HCT116 (cell line): ENCODE data around the gene C1orf105. TPM values are rescaled to one million over a fixed set of nuclear protein-coding genes. Genes with fewer than 3 reads are reported as not detected.
A peak's percentile ranks its signal among the peaks of the same experiment; 100 is the strongest.

ENCODE experiments used
- ATAC-seq: fragments of 200-7000 bp; cut with Tn5 transposase; 2 replicates; pipeline ENCODE4 v1.9.1; 2020; ENCODE audit warnings: mild to moderate bottlenecking, moderate library complexity
- BruUV-seq: library from RNA; stranded (reverse); fragments of 400-500 nt; replicated peaks from 2 replicates; lab custom pipeline; 2021; lab: Mats Ljungman, UMichigan
- CTCF ChIA-PET: fragments of 300-600 bp; sonication (Branson Sonifier 250); formaldehyde crosslinking; loops from one replicate; lab custom pipeline; 2021; ENCODE audit warnings: antibody characterized with exemption; lab: Charles Lee
- POLR2A ChIA-PET: fragments of 300-600, 350-600 bp; sonication (Branson Sonifier 250); formaldehyde crosslinking; loops from one replicate; lab custom pipeline; 2021; ENCODE audit warnings: antibody characterized with exemption; lab: Charles Lee
- RAD21 ChIA-PET, 2 experiments: fragments of 300-600 bp; sonication (Branson Sonifier 250); formaldehyde crosslinking; loops; one replicate each; lab custom pipeline; 2023; ENCODE audit warnings: low total read pairs in 2 of 2; ENCODE audit not compliant: uncharacterized antibody in 2 of 2, unreplicated experiment in 2 of 2, low non-redundant PET in 1 of 2; lab: Charles Lee
- DNase-seq: peaks from one replicate; pipeline ENCODE4 v3.0.0-alpha.2; 2010; ENCODE audit warnings: low read depth, low spot score
- H2AFZ ChIP-seq: fragments of 200-600 bp; shearing (Covaris generic), sonication (generic); 2 replicates; pipeline ENCODE4 v1.6.1; 2017; ENCODE audit warnings: low read depth, mixed run types, mixed read lengths, antibody characterized with exemption, low read length; ENCODE audit not compliant: poor library complexity, severe bottlenecking
- H3K27ac ChIP-seq: 2 replicates; pipeline ENCODE4 v1.5.1; 2012; ENCODE audit warnings: low read depth, low read length
- H3K27me3 ChIP-seq: fragments of 200-600 bp; sonication (generic); 2 replicates; pipeline ENCODE4 v1.6.1; 2016; ENCODE audit warnings: mixed run types, low read length, mixed read lengths; ENCODE audit not compliant: insufficient read depth
- H3K36me3 ChIP-seq, 2 experiments: fragments of 200-500 bp in 1 of 2; fragments of 200-600 bp in 1 of 2; sonication (Bioruptor generic) in 1 of 2; sonication (generic) in 1 of 2; 2 replicates each; pipeline versions ENCODE4 v1.5.1 to v1.6.1; 2014 to 2016; ENCODE audit warnings: low read length in 2 of 2, inconsistent platforms in 1 of 2, mixed read lengths in 1 of 2, mixed run types in 1 of 2; ENCODE audit not compliant: insufficient read depth in 2 of 2, control insufficient read depth in 1 of 2
- H3K4me1 ChIP-seq, 2 experiments: fragments of 200-600 bp in 1 of 2; sonication (generic) in 1 of 2; 2 replicates each; pipeline versions ENCODE4 v1.5.1 to v1.6.1; 2012 to 2017; ENCODE audit warnings: low read length in 2 of 2, inconsistent platforms in 1 of 2, mild to moderate bottlenecking in 1 of 2, mixed read lengths in 1 of 2, mixed run types in 1 of 2, moderate library complexity in 1 of 2; ENCODE audit not compliant: insufficient read depth in 2 of 2, control insufficient read depth in 1 of 2
- H3K4me2 ChIP-seq: fragments of 200-600 bp; sonication (generic); 2 replicates; pipeline ENCODE4 v1.6.1; 2017; ENCODE audit warnings: mixed run types, low read length, mixed read lengths
- H3K4me3 ChIP-seq, 2 experiments: fragments of 200-600 bp in 1 of 2; sonication (generic) in 1 of 2; replicated peaks in 1 of 2; 2 replicates each; pipeline ENCODE4 v1.5.1; 2011 to 2016; ENCODE audit warnings: low read length in 2 of 2, control low read depth in 1 of 2, low read depth in 1 of 2, mild to moderate bottlenecking in 1 of 2, mixed read lengths in 1 of 2, mixed run types in 1 of 2
- H3K79me2 ChIP-seq: fragments of 200-600 bp; sonication (generic); 2 replicates; pipeline ENCODE4 v1.6.1; 2017; ENCODE audit warnings: mild to moderate bottlenecking, mixed run types, low read length, moderate library complexity, mixed read lengths; ENCODE audit not compliant: insufficient read depth
- H3K9ac ChIP-seq: fragments of 200-600 bp; sonication (generic); 2 replicates; pipeline ENCODE4 v1.6.1; 2016; ENCODE audit warnings: low read length, mixed read lengths
- H3K9me2 ChIP-seq: fragments of 200-600 bp; sonication (generic), shearing (Covaris generic); 2 replicates; pipeline ENCODE4 v1.6.1; 2017; ENCODE audit warnings: mixed run types, mild to moderate bottlenecking, moderate library complexity; ENCODE audit not compliant: insufficient read depth
- H3K9me3 ChIP-seq, 2 experiments: fragments of 200-500 bp in 1 of 2; fragments of 200-600 bp in 1 of 2; sonication (Bioruptor generic) in 1 of 2; sonication (generic) in 1 of 2; 2 replicates each; pipeline ENCODE4 v1.6.1; 2014 to 2017; ENCODE audit warnings: low read length in 2 of 2, mixed read lengths in 2 of 2, inconsistent platforms in 1 of 2, low read depth in 1 of 2, mild to moderate bottlenecking in 1 of 2, mixed run types in 1 of 2, moderate library complexity in 1 of 2; ENCODE audit not compliant: control insufficient read depth in 1 of 2, insufficient read depth in 1 of 2
- H4K20me1 ChIP-seq: fragments of 200-600 bp; sonication (generic), shearing (Covaris generic); 2 replicates; pipeline ENCODE4 v1.6.1; 2017; ENCODE audit warnings: mixed run types, mild to moderate bottlenecking, moderate library complexity; ENCODE audit not compliant: insufficient read depth
- CTCF ChIP-seq, 3 experiments: fragments of 200-600 bp in 1 of 3; sonication (generic) in 1 of 3; IDR thresholded peaks in 2 of 3; conservative IDR thresholded peaks in 1 of 3; 2 replicates each; pipeline ENCODE4 v1.5.1; 2012 to 2017; ENCODE audit warnings: low read depth in 2 of 3, low read length in 2 of 3, antibody characterized with exemption in 1 of 3, borderline replicate concordance in 1 of 3, control low read depth in 1 of 3, mild to moderate bottlenecking in 1 of 3, mixed read lengths in 1 of 3, mixed run types in 1 of 3, moderate library complexity in 1 of 3; ENCODE audit not compliant: insufficient read depth in 1 of 3
- EGR1 ChIP-seq: IDR thresholded peaks from 2 replicates; pipeline ENCODE4 v1.6.1; 2012; ENCODE audit warnings: low read depth
- SP1 ChIP-seq: IDR thresholded peaks from 2 replicates; pipeline ENCODE4 v1.6.1; 2012; ENCODE audit warnings: low read depth
- SRF ChIP-seq: IDR thresholded peaks from 2 replicates; pipeline ENCODE4 v1.6.1; 2012; ENCODE audit warnings: low read depth
- TCF7L2 ChIP-seq: IDR thresholded peaks from 2 replicates; pipeline ENCODE4 v1.7.0; 2011; ENCODE audit warnings: borderline replicate concordance, inconsistent platforms; ENCODE audit not compliant: insufficient read depth, insufficient read length; ENCODE audit errors: extremely low read depth
- ZFX ChIP-seq: fragments of 450-650 bp; IDR thresholded peaks from 2 replicates; pipeline ENCODE4 v1.6.1; 2017
- intact Hi-C: fragments of 100-400 bp; cut with micrococcal nuclease; formaldehyde crosslinking; loops from 2 replicates; pipeline ENCODE4 v1.10.0; 2022
- total RNA-seq: library from RNA; stranded (reverse); gene quantifications from one replicate; pipeline ENCODE4 v1.2.1, GENCODE V29; 2021; ENCODE audit not compliant: unreplicated experiment

C1orf105 gene
- total RNA-seq, 1 experiment from 2014 or later: not detected

DNA sequence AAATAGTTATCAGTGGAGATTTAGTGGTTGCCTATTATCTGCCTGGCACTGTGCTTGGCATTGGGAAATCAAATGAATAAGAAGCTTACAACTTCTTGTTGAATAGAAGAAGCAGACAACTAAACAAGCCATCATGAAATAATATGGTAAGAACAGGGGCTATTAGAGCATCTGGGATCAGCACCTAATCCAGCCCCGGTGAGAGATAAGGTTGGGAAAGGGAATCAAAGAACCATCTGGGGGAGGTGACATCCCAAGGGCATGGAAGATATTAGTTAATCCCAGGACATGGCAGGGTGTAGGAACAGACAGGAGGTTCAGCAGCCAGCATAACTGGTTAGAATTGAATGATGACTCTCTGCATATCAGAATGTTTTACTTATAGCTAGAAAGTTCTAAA lies 76.2 kb downstream of the C1orf105 start:
- peak overlapping the region; percentile 30; the same call in 1 of the 2 replicates for H3K4me2 ChIP-seq

More for the DNA sequence above, 76.2 kb downstream of the C1orf105 start:
- POLR2A ChIA-PET: interaction anchor here (1.1 kb wide), 1 partner anchor 36 kb away, joined by 4 read pairs; the partner anchor contains the start of gene SUCO
- Histone ChIP-seq H3K27ac (no peak overlapping the region), H3K79me2 (no peaks in the 10 kb centered on the region), H4K20me1 (no peaks in the 10 kb centered on the region), H3K9ac (no peak overlapping the region), H3K27me3 (no peaks in the 10 kb centered on the region), H2AFZ (no peak overlapping the region), H3K4me1 (peaks cover 13 to 20% of the 10 kb centered on the region in 2 experiments; a peak in 3 of 4 replicates), H3K9me2 (no peaks in the 10 kb centered on the region), H3K4me3 (no peak overlapping the region), H3K36me3 (no peaks in the 10 kb centered on the region), H3K9me3 (no peaks in the 10 kb centered on the region)
- DNase-seq (no peak), ATAC-seq (no peak)
- intact Hi-C loops: no loop called here
- TF ChIP-seq SP1 (no peak), ZFX (no peak), EGR1 (no peak), CTCF (IDR thresholded peaks at IDR 0.05 in 2 of 3, conservative IDR thresholded peaks at IDR 0.05 in 1 of 3; ENCODE audit: borderline replicate concordance in 1 of 3, insufficient read depth in 1 of 3, low read depth in 2 of 3, low read length in 2 of 3) (no peak), SRF (no peak), TCF7L2 (no peak)
- BruUV-seq: no TSS peak
- CTCF ChIA-PET: no interaction called here
- RAD21 ChIA-PET: no interaction called here
